ENCODE measurements around the gene S100A5. TPM values are rescaled to one million over a fixed set of nuclear protein-coding genes. Genes with fewer than 3 reads are reported as not detected.
A peak's percentile ranks its signal among the peaks of the same experiment; 100 is the strongest.

S100A5 gene
- total RNA-seq, 1 donor from 2014 or later, result not detected

DNA sequence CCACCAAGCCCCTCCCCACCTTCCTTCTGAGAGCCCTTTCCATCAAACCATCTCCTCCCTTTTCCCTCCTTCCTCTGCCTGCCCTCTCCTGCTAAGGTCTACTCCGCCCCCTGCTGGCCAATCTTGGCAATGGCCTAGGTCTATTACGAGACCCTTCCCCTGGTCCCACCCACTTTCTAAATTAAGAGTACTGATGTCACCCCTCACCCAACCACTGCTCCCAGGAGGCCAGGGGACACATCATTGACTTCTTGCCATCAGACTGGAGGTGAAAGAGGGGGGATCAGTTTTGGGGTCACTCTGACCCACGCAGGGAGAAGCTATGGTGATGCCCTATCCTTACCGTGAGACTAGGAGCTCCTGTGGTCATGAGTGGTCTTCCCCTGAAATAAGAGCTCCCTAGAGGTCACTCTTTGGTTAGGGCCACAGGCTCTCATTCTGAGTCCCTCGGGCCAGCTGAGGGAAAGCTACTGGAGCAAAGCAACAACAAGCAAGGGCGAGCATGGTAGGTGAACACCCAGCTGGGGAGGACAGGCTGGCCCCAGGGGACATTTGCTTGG lies 45.7 kb downstream of the S100A5 start:
- ATAC-seq, result peak; percentile 50
- intact Hi-C loops (cut with DNase I), result loop anchor here (1.0 kb wide), 1 partner anchor 143 kb away; no protein-coding TSS in a partner anchor
- peak; percentile 91 for DNase-seq (ENCODE audit: missing footprints)

DNA sequence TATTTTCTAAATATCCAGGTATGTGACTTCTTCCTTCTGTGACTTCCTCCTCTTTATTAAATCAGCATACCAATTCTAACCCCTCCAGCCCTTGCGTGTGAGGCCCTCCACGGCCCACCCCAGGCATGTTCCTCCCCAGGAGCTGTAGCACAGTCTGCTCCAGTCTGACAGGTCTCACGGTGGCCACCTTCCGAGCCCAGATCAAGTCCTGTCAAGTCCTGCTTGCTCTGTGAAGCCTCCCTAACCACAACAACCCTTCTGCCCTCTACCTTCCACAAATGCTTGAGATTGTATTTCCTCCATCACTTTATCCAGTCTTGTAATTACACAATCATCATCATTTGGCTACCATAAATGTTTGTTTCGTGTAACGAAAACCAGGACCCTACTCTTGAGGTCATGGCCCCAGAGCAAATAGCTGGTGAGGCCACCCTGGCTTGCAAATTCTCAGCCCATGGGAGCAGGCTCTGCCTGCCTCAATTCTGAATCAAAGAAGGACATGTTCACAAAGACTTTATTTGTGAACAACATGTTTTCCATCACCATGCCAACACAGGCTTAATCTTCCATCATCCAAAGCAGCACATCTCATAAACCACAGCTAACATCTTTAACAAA lies 47.3 kb downstream of the S100A5 start:
- intact Hi-C loops (cut with DNase I), result no loop called here
- DNase-seq (ENCODE audit: missing footprints) (no peak), ATAC-seq (no peak)

DNA sequence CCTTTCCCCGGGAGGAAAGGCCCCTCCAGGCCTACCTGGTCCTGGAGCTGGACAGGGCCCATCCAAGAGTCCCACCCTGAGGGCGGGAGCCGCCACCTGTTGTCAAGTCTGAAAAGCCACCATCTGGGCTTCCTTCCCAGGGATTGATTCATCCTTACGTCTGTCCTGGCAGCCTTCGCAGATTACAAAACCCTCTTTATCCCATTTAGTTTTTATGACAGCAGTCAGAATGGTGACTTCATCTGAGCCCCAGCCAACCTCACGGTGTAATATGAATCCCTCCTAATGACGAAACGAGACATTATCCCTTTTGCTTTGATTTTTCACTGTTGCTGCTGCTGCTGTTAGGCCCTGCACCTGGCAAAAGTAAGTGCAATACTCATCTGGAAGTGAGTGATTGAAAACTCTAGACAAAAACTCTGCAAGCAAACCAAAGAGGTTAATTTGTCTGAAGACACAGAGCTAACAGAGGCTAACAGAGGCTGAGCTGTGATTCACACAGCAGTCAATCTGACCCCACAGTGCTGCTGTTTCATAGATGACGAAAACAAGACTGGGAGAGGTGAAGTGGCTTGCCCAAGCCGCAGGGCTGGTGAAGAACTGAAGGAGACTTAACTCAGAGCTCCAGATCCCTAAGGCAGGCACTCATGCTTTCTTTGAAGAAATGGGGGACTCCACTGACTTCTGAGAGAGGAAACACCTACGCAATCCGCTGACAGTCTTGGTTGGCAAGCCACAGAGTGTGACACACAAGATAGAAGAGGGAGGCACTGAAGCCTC lies 50.3 kb downstream of the S100A5 start:
- intact Hi-C loops (cut with DNase I), result no loop called here
- DNase-seq (ENCODE audit: missing footprints) (no peak), ATAC-seq (peak; percentile 79)

DNA sequence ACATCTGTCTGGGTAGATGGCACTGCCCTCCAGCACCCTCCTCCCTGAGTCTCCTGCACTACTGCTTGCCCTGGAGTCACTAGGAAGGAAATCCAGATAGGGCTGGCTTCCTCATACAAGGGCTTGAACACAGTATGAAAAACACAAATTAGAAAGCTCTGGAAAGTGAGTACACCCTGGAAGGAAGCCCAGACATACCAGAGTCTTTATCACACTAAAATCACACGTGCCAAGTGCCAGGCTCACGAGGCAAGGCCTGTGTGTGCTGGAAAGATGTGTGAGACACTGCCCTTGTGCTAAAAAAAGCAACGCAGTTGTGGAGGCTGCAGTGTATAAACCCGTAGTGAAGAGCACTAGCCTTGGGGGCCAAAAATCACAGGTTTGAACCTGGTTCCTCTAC lies 52.0 kb downstream of the S100A5 start:
- no peak for DNase-seq (ENCODE audit: missing footprints)
- ATAC-seq, result no peak
- intact Hi-C loops (cut with DNase I), result no loop called here

DNA sequence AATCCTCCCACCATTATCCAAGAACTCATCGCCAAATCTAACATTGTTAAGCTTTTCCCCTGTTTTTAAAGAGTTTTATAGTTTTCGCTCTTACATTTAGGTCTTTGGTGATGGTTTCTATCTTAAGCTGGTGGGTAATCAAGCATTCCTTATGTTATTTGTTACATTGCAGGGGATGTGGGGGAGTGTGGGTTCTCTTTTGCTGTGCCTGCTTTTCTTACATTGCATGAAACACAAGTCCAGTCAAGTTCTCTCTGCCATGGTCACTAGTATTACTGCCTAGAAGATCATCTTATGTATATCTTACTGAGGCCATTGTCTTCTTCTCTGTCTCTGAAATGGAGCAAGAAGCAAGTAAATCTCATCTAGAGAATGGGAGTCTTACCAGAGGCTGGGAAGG lies 53.0 kb downstream of the S100A5 start:
- no peak for DNase-seq (ENCODE audit: missing footprints)
- intact Hi-C loops (cut with DNase I), result no loop called here
- ATAC-seq, result no peak

Other genes starting within 250 kb of the S100A5 start
- gene PGLYRP3, start 228.0 kb downstream of the S100A5 start, total RNA-seq, result not detected
- gene PGLYRP4, start 192.1 kb downstream of the S100A5 start, total RNA-seq, result not detected
- 190 TPM for gene S100A9, start 183.1 kb downstream of the S100A5 start, total RNA-seq
- gene S100A12, start 165.3 kb downstream of the S100A5 start, total RNA-seq, result 4.0 TPM
- 79.9 TPM for gene S100A8, start 149.9 kb downstream of the S100A5 start, total RNA-seq
- gene S100A7A, start 124.4 kb downstream of the S100A5 start, total RNA-seq, result not detected
- not detected for gene S100A7, start 80.3 kb downstream of the S100A5 start, total RNA-seq
- 265 TPM for gene S100A6, start 4.9 kb downstream of the S100A5 start, total RNA-seq
- 164 TPM for gene S100A4, start 4.9 kb upstream of the S100A5 start, total RNA-seq
- gene S100A3, start 8.3 kb upstream of the S100A5 start, total RNA-seq, result 0.49 TPM
- gene S100A2, start 24.9 kb upstream of the S100A5 start, total RNA-seq, result 2.3 TPM
- gene S100A16, start 72.2 kb upstream of the S100A5 start, total RNA-seq, result 49.2 TPM
- gene S100A14, start 75.4 kb upstream of the S100A5 start, total RNA-seq, result 6.3 TPM
- gene S100A13, start 86.6 kb upstream of the S100A5 start, total RNA-seq, result 155 TPM
- gene S100A1, start 87.5 kb upstream of the S100A5 start, total RNA-seq, result 2,065 TPM
- gene CHTOP, start 93.1 kb upstream of the S100A5 start, total RNA-seq, result 72.1 TPM
- 64.0 TPM for gene SNAPIN, start 117.8 kb upstream of the S100A5 start, total RNA-seq
- 60.4 TPM for gene ILF2, start 130.1 kb upstream of the S100A5 start, total RNA-seq
- gene NPR1, start 137.8 kb upstream of the S100A5 start, total RNA-seq, result 14.6 TPM
- 33.0 TPM for gene INTS3, start 187.1 kb upstream of the S100A5 start, total RNA-seq
- 13.5 TPM for gene SLC27A3, start 234.5 kb upstream of the S100A5 start, total RNA-seq